HEK293 (cell line): ENCODE data around the gene ZNF292.

ENCODE experiments used
- CTCF ChIP-seq: fragments of 450-650 bp; formaldehyde crosslinking; IDR thresholded peaks from 2 replicates; pipeline ENCODE4 v1.5.1; 2016; ENCODE audit warnings: missing biosample characterization, missing genetic modification characterization
- ZBTB11 ChIP-seq: fragments of 450-650 bp; formaldehyde crosslinking; conservative IDR thresholded peaks from 2 replicates; pipeline ENCODE4 v1.5.1; 2016; ENCODE audit warnings: low read depth, missing biosample characterization, missing genetic modification characterization
- ZNF184 ChIP-seq: fragments of 450-650 bp; IDR thresholded peaks from 2 replicates; pipeline ENCODE4 v1.5.1; 2018; ENCODE audit warnings: missing biosample characterization, mild to moderate bottlenecking, missing genetic modification characterization

DNA sequence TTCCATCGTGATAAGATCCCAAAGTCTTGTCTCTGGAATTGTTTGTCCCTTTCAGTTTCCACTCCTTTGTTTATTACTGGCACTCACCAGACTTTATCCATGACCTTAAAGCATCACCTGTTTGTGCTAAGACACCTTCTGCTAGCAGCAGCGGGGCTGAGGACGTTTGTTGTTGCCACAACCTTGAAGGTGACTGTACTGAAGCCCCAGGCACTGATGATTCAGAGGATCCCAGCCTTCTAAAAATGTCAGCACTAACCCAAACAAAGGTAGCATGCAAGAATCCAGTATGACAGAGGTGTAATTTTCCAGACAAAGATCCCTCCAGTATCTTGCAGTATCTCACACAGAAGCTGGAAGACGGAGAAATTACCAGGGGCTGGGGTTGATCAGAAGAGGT lies 138.2 kb downstream of the ZNF292 start:
- no peak for TF ChIP-seq CTCF
- no peak for TF ChIP-seq ZNF184 (tag by site-specific recombination)
- TF ChIP-seq ZBTB11 (tag by site-specific recombination) = no peak
